T-helper 1 cell treated with Interleukin-12 subunit alpha and Interleukin-12 subunit beta and Interleukin-4 antibody, amounts not matched to agents 30 μg/mL and 1 μg/mL, for 36 hours (primary cell): ENCODE data around the gene RXRG.

Experiments used
- H3K27ac Mint-ChIP-seq: one replicate; pipeline ENCODE4 v1.8.0; 2021; ENCODE audit warnings: mild to moderate bottlenecking, mixed read lengths
- H3K27me3 Mint-ChIP-seq: one replicate; pipeline ENCODE4 v1.8.0; 2021; ENCODE audit warnings: low read depth, mixed read lengths
- H3K36me3 Mint-ChIP-seq: one replicate; pipeline ENCODE4 v1.8.0; 2021; ENCODE audit warnings: low read depth, mixed read lengths
- H3K4me1 Mint-ChIP-seq: one replicate; pipeline ENCODE4 v1.8.0; 2021; ENCODE audit warnings: low read depth, mixed read lengths
- H3K4me3 Mint-ChIP-seq: one replicate; pipeline ENCODE4 v1.8.0; 2021; ENCODE audit warnings: mild to moderate bottlenecking, moderate library complexity, mixed read lengths
- H3K9me3 Mint-ChIP-seq: one replicate; pipeline ENCODE4 v1.8.0; 2021; ENCODE audit warnings: mixed read lengths

The RXRG gene

DNA sequence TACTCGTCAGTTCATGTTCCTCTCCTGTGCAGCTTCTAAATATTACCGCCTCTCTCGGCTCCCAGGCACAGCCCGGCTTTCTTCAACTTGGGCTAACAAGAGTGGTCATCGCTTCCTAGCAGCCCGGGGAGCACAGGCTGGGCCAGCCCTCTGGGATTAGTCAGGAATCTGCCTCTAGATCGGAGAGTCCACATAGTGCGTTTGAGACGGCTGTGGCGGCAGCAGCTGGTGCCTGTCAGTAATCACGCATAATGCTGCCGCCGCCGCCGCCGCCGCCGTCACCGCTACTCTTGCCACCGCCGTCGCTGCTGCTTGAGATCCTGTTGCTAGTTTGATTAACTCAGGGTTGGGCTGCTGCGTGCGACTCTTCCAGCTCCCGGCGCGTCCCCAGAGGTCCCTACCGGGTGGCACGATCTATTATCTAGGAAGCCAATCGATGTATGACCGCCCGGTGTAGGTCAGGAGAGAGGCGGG is at the start of gene RXRG:
Gene RXRG (minus strand): TSS at position 230 of the 474 bp plus-strand sequence. CDS start 233 bp downstream, outside the sequence.
- Mint-ChIP-seq H3K4me3 (no peak within 1 kb of the TSS), H3K9me3 (no peaks in the 10 kb centered on the region), H3K4me1 (peaks cover 2% of the 10 kb centered on the region), H3K27me3 (peaks cover 36% of the 10 kb centered on the region), H3K36me3 (no peaks in the 10 kb centered on the region), H3K27ac (no peak within 1 kb of the TSS)

DNA sequence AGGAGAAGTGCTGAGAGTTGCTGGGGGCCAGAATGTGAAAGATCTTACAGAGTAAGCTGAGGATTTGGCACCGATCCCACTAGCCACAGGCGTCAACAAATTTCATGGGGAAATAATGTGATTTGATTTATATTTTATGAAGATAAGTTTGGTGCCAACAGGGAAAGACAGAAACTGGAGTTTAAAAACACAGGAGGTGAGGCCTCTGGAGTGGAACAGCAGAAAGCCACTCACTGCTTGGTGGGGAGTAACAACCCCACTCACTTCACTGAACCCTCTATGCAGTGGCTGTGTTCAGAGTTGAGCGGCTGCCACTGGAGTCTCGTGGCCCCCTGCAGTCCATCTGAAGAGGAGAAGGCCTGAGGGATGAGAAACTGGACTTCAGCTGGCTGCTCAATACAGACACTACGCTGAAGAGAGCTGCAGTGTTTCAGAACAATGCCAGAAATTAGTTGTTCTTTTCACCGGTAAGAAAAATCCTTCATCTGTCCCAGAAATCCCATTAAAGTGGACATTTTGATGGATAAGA is 48.0 kb upstream of the RXRG start:
- no peak overlapping the region for H3K4me3 Mint-ChIP-seq
- no peak overlapping the region for H3K27ac Mint-ChIP-seq
- H3K4me1 Mint-ChIP-seq = peaks cover 3% of the 10 kb centered on the region
- no peaks in the 10 kb centered on the region for H3K36me3 Mint-ChIP-seq
- peaks cover 30% of the 10 kb centered on the region for H3K27me3 Mint-ChIP-seq
- no peaks in the 10 kb centered on the region for H3K9me3 Mint-ChIP-seq

DNA sequence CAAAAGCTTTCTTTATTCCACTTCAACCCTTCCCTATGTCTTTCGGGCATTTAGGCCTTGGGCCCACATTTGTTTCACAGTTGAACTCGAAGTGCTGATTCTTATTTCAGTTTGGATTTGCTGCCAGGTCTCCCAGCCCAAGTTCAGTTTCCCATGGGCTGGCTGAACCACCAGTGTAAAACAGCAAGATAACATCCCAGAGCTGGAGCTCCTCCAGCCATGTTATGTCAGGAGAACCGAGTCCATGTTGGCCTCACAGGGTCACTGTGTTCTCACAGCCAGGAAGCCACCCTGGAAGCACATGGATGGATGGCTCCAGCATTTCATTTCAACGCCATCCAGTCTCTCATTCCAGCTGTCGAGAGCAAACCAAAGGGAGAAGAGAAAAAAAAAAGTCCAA is 45.2 kb upstream of the RXRG start:
- Mint-ChIP-seq H3K36me3 (no peaks in the 10 kb centered on the region), H3K4me1 (peaks cover 9% of the 10 kb centered on the region), H3K27me3 (peaks cover 44% of the 10 kb centered on the region), H3K4me3 (no peak overlapping the region), H3K9me3 (no peaks in the 10 kb centered on the region), H3K27ac (no peak overlapping the region)

DNA sequence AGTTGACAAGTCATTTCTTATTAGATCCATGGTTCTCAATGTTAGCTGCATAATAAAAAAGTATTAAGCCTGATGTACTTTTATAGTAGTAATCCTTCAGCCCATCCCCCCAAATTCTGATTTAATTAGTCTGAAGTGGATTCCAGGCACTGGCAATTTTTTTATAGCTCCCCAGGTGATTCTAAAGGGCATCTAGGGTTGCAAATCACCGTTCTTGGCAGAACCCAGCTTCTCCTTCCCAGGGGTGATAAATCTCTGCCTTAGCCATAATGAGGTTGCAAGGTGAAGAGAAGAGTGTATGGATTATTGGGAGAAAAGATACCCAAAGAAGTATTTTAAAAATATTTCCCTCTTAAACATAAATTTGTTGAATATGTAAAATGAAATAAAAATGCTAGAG is 43.0 kb upstream of the RXRG start:
- no peak overlapping the region for H3K4me3 Mint-ChIP-seq
- H3K27ac Mint-ChIP-seq = no peak overlapping the region
- H3K36me3 Mint-ChIP-seq = no peaks in the 10 kb centered on the region
- H3K9me3 Mint-ChIP-seq = no peaks in the 10 kb centered on the region
- H3K27me3 Mint-ChIP-seq = peaks cover 37% of the 10 kb centered on the region
- peaks cover 11% of the 10 kb centered on the region for H3K4me1 Mint-ChIP-seq

DNA sequence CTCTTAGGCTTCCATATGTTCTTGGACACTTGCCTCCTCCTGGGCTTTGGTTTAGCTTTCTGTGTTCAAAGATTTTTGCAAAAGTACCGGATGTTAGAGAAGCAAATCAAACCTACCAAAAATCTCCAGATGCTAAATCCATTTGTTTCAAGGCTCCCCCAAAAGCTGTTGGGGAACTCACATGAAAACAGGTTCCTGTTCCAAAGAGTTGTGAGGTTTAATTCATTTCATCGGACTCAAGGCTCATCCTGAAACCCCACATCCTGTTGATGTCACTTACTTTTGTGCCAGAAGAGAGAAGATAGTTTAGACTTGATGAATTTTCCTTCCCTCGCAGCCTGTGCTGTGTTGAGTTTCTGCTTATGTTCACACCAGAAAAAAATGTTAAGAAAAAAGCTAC is 41.7 kb upstream of the RXRG start:
- Mint-ChIP-seq H3K27ac (no peak overlapping the region), H3K9me3 (no peaks in the 10 kb centered on the region), H3K36me3 (no peaks in the 10 kb centered on the region), H3K4me3 (no peak overlapping the region), H3K27me3 (peaks cover 31% of the 10 kb centered on the region), H3K4me1 (peaks cover 19% of the 10 kb centered on the region)

DNA sequence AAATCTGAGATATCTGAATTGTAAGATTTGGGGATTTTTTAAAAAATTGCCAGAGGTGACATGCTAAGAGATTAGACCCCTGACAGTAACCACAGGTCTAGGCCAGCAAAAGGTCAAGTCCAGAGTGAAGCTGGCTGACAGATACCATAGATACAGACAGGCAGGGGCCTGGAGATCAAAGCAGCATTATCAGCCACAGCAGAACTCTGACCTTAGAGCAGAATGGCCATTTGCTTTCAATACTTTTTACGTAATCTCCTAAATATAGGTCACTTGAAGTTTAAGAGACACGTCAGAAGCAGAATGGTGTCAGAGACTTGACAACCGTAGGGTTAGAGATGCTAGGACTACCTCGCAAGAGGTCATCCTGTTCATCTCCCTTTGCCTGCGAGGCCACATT is 40.8 kb upstream of the RXRG start:
- no peak overlapping the region for H3K4me3 Mint-ChIP-seq
- H3K27me3 Mint-ChIP-seq = peaks cover 26% of the 10 kb centered on the region
- H3K4me1 Mint-ChIP-seq = peaks cover 19% of the 10 kb centered on the region
- H3K27ac Mint-ChIP-seq = no peak overlapping the region
- no peaks in the 10 kb centered on the region for H3K9me3 Mint-ChIP-seq
- no peaks in the 10 kb centered on the region for H3K36me3 Mint-ChIP-seq

DNA sequence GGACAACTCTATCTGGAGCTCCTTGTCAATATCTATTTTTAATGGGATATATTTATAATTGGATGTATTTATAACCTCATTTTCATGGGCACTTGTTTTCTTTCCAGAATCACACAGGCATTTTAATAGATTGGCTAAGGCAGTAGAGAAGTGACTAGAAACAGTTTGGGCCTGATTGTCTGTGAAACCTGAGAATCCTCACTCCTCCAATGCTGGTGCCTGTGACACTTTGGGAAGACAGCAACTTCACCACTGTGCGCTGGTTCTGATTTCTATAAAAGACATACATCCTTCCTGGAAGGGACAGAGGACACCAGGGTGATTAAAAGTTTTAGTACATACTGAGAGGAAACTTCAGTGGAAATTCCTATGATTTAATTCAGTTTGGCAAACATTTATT is 39.6 kb upstream of the RXRG start:
- Mint-ChIP-seq H3K27ac (no peak overlapping the region), H3K36me3 (no peaks in the 10 kb centered on the region), H3K9me3 (no peaks in the 10 kb centered on the region), H3K4me1 (peaks cover 19% of the 10 kb centered on the region), H3K4me3 (no peak overlapping the region), H3K27me3 (peaks cover 27% of the 10 kb centered on the region)

DNA sequence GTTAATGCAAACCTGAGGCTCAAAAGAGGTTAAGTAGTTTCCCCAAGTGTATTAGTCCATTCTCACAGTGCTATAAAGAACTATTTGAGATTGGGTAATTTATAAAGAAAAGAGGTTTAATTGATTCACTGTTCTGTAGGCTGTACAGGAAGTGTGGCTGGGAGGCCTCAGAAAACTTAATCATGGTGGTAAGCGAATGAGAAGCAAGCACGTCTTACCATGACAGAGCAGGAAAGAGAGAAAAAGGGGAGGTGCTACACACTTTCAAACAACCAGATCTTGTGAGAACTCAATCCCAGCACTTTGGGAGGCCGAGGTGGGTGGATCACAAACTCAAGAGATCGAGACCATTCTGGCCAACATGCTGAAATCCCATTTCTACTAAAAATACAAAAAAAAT is 38.5 kb upstream of the RXRG start:
- Mint-ChIP-seq H3K4me1 (peaks cover 19% of the 10 kb centered on the region), H3K27ac (no peak overlapping the region), H3K36me3 (no peaks in the 10 kb centered on the region), H3K27me3 (peaks cover 27% of the 10 kb centered on the region), H3K9me3 (no peaks in the 10 kb centered on the region), H3K4me3 (no peak overlapping the region)

DNA sequence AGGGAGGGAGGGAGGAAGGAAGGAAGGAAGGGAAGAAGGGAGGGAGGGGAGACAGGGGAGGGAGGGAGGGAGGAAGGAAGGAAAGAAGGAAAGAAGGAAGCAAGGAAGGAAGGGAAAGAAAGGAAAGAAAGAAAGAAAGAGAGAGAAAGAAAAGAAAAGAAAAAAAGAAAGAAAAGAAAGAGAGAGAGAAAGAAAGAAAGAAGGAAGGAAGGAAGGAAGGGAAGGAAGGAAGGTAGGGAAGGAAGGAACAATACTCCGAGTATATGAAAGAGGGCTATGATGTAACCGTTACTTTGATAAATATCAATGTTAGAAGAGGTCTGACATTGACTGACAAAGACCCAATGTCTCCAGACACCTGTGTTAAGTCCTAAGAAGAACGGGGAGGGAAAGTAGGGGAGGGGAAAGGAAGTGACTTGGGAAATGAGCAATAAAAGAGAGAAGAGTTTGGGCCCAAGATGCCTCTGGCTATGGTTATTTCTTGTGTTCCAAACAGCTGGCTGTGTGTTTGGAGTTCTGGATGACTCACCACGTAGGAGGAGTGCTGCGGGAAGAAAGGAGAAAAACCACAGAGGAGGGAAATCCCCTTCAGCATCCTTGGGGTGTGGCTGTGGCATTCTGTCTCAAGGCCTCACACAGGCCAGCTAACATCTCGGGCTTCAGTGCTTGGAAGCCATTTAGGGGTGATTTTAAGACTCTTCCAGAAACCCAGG is 37.0 kb upstream of the RXRG start:
- H3K27me3 Mint-ChIP-seq = peaks cover 22% of the 10 kb centered on the region
- H3K4me1 Mint-ChIP-seq = peaks cover 17% of the 10 kb centered on the region
- no peaks in the 10 kb centered on the region for H3K36me3 Mint-ChIP-seq
- H3K9me3 Mint-ChIP-seq = no peaks in the 10 kb centered on the region
- no peak overlapping the region for H3K4me3 Mint-ChIP-seq
- H3K27ac Mint-ChIP-seq = no peak overlapping the region

DNA sequence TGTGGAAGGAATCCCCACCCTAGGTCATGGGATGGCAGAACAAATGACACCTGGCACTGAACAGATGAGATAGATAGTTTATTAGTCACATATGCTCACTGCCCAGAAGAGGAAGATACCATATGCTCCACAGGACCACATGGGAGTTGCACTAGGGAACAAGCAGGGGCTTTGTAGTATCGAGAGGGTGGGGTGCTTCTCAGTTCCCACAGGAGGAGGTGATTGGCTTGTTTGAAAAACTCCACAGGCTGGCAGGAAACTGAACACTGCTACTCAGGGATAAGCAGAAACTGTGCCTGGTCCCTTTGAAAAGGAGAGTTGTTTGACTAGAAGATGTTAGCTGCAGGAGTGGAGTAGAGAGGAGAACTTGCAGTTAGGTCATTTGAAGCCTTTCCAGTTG is 31.9 kb upstream of the RXRG start:
- Mint-ChIP-seq H3K4me1 (peaks cover under 1% of the 10 kb centered on the region), H3K9me3 (no peaks in the 10 kb centered on the region), H3K27ac (no peak overlapping the region), H3K27me3 (peaks cover 14% of the 10 kb centered on the region), H3K4me3 (no peak overlapping the region), H3K36me3 (no peaks in the 10 kb centered on the region)

DNA sequence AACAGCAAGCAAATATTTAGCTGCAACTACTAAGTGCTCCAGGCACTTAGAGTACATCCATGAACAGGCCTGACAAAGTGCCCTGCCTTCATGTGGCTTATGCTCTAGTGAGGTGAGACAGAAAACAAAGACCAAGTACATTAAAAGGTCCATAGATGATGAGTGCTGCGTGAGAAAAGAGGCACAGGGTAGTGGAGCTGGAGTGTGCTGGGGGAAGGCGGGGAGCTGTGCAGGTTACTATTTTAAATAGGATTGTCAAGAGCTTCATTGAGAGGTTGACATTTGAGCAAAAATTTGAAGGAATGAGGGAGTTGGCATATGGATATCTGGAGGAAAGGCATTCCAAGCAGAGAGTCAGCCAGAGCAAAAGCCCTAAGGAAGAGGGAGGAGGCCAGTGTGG is 29.3 kb upstream of the RXRG start:
- Mint-ChIP-seq H3K4me1 (no peaks in the 10 kb centered on the region), H3K9me3 (no peaks in the 10 kb centered on the region), H3K27me3 (peaks cover 7% of the 10 kb centered on the region), H3K27ac (no peak overlapping the region), H3K36me3 (no peaks in the 10 kb centered on the region), H3K4me3 (no peak overlapping the region)

DNA sequence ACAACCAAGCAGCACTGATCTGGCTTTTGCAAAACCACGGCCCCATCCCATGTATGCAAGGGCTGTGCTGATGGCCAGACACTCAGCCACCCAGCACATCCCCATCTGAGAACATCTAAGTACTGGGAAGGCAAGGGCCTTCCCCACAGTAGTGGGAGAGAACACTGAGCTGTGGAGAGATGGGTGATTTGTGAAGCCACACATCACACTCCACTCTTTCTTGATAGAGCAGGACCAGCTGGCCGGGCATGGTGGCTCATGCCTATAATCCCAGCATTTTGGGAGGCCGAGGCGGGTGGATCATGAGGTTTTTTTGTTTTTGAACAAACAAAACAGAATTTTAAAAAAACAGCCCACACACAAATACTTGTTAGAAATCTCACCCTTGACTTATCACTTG is 28.2 kb upstream of the RXRG start:
- Mint-ChIP-seq H3K27ac (no peak overlapping the region), H3K9me3 (no peaks in the 10 kb centered on the region), H3K4me3 (no peak overlapping the region), H3K27me3 (peaks cover 7% of the 10 kb centered on the region), H3K4me1 (no peaks in the 10 kb centered on the region), H3K36me3 (no peaks in the 10 kb centered on the region)

DNA sequence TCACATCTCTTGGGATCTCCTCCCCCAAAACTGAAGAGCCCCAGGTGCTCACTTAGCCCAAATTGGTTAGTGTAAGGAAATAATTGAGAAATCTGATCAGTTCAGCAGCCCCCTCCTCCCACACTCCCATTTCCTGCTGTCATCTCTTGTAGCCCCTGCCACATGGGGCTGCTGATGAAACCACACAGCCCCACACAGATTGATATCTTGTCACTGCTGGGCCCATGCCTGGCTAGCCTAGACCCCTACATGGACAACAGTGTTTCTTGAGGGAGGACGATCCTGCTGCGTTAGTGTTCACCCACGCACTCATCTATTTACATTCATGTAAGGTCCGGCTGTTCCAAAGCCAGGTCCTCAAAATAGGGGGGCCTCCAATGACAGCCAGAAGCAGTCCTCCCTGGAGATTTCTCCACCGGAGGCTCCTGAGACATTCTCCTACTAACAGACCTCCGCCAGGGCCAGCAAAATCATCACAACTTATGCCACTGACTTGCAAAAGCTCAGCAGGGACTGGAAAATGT is 23.9 kb upstream of the RXRG start:
- Mint-ChIP-seq H3K4me1 (no peaks in the 10 kb centered on the region), H3K27ac (no peak overlapping the region), H3K9me3 (no peaks in the 10 kb centered on the region), H3K4me3 (no peak overlapping the region), H3K36me3 (no peaks in the 10 kb centered on the region), H3K27me3 (peaks cover 9% of the 10 kb centered on the region)

DNA sequence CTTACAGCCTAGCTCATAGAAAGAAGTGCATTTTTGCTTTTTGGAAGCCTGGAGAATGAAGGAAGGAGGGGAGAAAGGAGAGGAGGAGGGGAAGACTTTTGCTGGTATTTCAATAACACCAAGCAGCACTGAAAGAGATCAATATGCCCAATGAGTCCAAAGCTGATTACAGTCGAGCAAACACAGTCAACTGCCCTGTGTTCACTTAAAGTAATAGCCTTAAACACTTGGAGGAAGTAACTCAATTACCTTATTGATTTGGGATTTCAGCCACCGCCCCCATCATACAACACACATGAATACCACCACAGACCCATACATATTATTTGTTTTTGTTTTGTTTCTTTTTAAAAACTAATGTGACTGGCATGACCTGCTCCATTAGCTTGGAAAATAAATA is 23.3 kb upstream of the RXRG start:
- no peak overlapping the region for H3K27ac Mint-ChIP-seq
- peaks cover 9% of the 10 kb centered on the region for H3K27me3 Mint-ChIP-seq
- no peaks in the 10 kb centered on the region for H3K36me3 Mint-ChIP-seq
- no peaks in the 10 kb centered on the region for H3K4me1 Mint-ChIP-seq
- H3K9me3 Mint-ChIP-seq = no peaks in the 10 kb centered on the region
- no peak overlapping the region for H3K4me3 Mint-ChIP-seq

DNA sequence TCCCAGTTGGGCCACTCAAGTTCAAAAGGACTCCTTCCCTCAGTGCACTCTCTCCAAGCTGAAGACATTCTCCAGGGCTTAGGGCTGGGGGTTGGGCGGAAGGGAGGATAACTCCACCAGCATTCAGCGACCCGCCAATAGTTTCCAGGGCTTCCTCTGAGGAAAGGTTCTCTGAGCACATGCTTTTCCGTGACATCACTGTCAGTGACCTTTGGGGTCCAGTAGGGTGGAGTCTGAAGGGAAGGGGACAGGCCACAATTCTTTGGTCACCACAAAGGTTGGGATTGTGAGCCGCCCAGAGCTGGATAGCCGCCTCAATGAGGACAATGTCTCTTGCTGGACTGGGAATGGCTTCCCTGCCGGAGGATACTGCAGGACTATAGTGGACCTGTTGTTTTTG is 22.8 kb upstream of the RXRG start:
- H3K36me3 Mint-ChIP-seq = no peaks in the 10 kb centered on the region
- H3K9me3 Mint-ChIP-seq = no peaks in the 10 kb centered on the region
- H3K27ac Mint-ChIP-seq = no peak overlapping the region
- H3K27me3 Mint-ChIP-seq = peaks cover 9% of the 10 kb centered on the region
- H3K4me1 Mint-ChIP-seq = no peaks in the 10 kb centered on the region
- no peak overlapping the region for H3K4me3 Mint-ChIP-seq
